Uterus (tissue), 4 donors: ENCODE results near the gene FOXE1. TPM values are rescaled to one million over a fixed set of nuclear protein-coding genes. Genes with fewer than 3 reads are reported as not detected.

Experiments used
- DNase-seq, 2 donors: peaks; one replicate each; pipeline ENCODE4 v3.0.0-alpha.2; 2019 to 2020
- H3K27ac ChIP-seq, 2 donors: fragments of 200-600 bp; sonication (generic); 1 replicate in 1 of 2; 2 replicates in 1 of 2; pipeline ENCODE4 v1.5.1; 2016 to 2018
- H3K27me3 ChIP-seq, 2 donors: fragments of 200-600 bp; sonication (generic); one replicate each; pipeline ENCODE4 v1.5.1; 2018 to 2019; ENCODE audit warnings: control low read depth in 1 of 2
- H3K36me3 ChIP-seq, 2 donors: fragments of 200-600 bp; sonication (generic); one replicate each; pipeline ENCODE4 v1.5.1; 2019; ENCODE audit warnings: control low read depth in 1 of 2
- H3K4me1 ChIP-seq, 2 donors: fragments of 200-600 bp; sonication (generic); one replicate each; pipeline ENCODE4 v1.5.1; 2018 to 2019; ENCODE audit warnings: control low read depth in 1 of 2
- H3K4me3 ChIP-seq, 2 donors: fragments of 200-600 bp; sonication (generic); 1 replicate in 1 of 2; 2 replicates in 1 of 2; pipeline ENCODE4 v1.5.1; 2018 to 2019; ENCODE audit warnings: mild to moderate bottlenecking in 1 of 2
- H3K9me3 ChIP-seq, 2 donors: fragments of 200-600 bp; sonication (generic); one replicate each; pipeline ENCODE4 v1.5.1; 2019; ENCODE audit warnings: control low read depth in 1 of 2
- CTCF ChIP-seq, 4 experiments: fragments of 200-600 bp in 2 of 4; fragments of 450-650 bp in 2 of 4; sonication (generic) in 2 of 4; IDR thresholded peaks; one replicate each; pipeline ENCODE4 v1.5.1; 2016 to 2019; ENCODE audit warnings: antibody characterized with exemption in 4 of 4, mild to moderate bottlenecking in 2 of 4, moderate library complexity in 1 of 4
- POLR2A ChIP-seq, 2 donors: fragments of 450-650 bp; IDR thresholded peaks; one replicate each; pipeline ENCODE4 v1.6.1; 2016; ENCODE audit warnings: antibody characterized with exemption in 2 of 2, mild to moderate bottlenecking in 1 of 2, moderate library complexity in 1 of 2
- intact Hi-C: fragments of 100-400 bp; cut with DNase I; formaldehyde crosslinking; loops from one replicate; pipeline ENCODE4 v1.15.1; 2023; ENCODE audit warnings: low total_unique reads
- total RNA-seq, 4 donors: library from RNA; depleted of rRNA in 3 of 4; stranded (reverse); fragments of >200 nt in 3 of 4; gene quantifications; one replicate each; pipeline versions ENCODE4 v1.1.0 to v1.2.4, GENCODE V29; 2014 to 2023
- donor health status: DM: yes; HTN: yes; CAD: no.

FOXE1 gene
- total RNA-seq, 4 donors from 2014 or later: not detected

- Histone ChIP-seq H3K4me1 (peaks cover 0 to 6% of the 10 kb centered on the region in 2 donors), H3K27me3 (peaks cover 0 to 43% of the 10 kb centered on the region in 2 donors), H3K36me3 (no peaks in the 10 kb centered on the region), H3K9me3 (no peaks in the 10 kb centered on the region), H3K4me3 (no peak overlapping the region), H3K27ac (no peak overlapping the region)
- intact Hi-C loops: no loop called here
- no peak for TF ChIP-seq POLR2A (IDR thresholded peaks at IDR 0.05)
- TF ChIP-seq CTCF (IDR thresholded peaks at IDR 0.05): no peak
- no peak for DNase-seq
These were observed 5.8 kb downstream of the FOXE1 start for GRCh38 chr9:97858826-97859225.

GRCh38 chr9:97859346-97859745, 6.3 kb downstream of the FOXE1 start:
- H3K9me3 ChIP-seq: no peaks in the 10 kb centered on the region
- H3K4me1 ChIP-seq: peaks cover 0 to 1% of the 10 kb centered on the region in 2 donors
- no peaks in the 10 kb centered on the region for H3K36me3 ChIP-seq
- TF ChIP-seq POLR2A (IDR thresholded peaks at IDR 0.05) (no peak), CTCF (IDR thresholded peaks at IDR 0.05) (no peak)
- intact Hi-C loops: no loop called here
- no peak for DNase-seq
- H3K4me3 ChIP-seq: no peak overlapping the region
- peaks cover 0 to 43% of the 10 kb centered on the region in 2 donors for H3K27me3 ChIP-seq
- H3K27ac ChIP-seq: no peak overlapping the region

- no peak for TF ChIP-seq POLR2A (IDR thresholded peaks at IDR 0.05)
- no peak for TF ChIP-seq CTCF (IDR thresholded peaks at IDR 0.05)
- Histone ChIP-seq H3K27ac (no peak overlapping the region), H3K4me3 (no peak overlapping the region), H3K9me3 (peaks cover 0 to 2% of the 10 kb centered on the region in 2 donors), H3K36me3 (no peaks in the 10 kb centered on the region), H3K27me3 (peaks cover 0 to 33% of the 10 kb centered on the region in 2 donors), H3K4me1 (no peaks in the 10 kb centered on the region)
- no peak for DNase-seq
- intact Hi-C loops: no loop called here
These were observed 7.6 kb downstream of the FOXE1 start for GRCh38 chr9:97860451-97861147.

GRCh38 chr9:97861148-97861475, 8.1 kb downstream of the FOXE1 start:
- TF ChIP-seq POLR2A (IDR thresholded peaks at IDR 0.05): no peak
- TF ChIP-seq CTCF (IDR thresholded peaks at IDR 0.05): no peak
- no peak for DNase-seq
- intact Hi-C loops: no loop called here
- H3K4me3 ChIP-seq: no peak overlapping the region
- H3K27ac ChIP-seq: no peak overlapping the region
- no peaks in the 10 kb centered on the region for H3K36me3 ChIP-seq
- peaks cover 0 to 28% of the 10 kb centered on the region in 2 donors for H3K27me3 ChIP-seq
- peaks cover 0 to 7% of the 10 kb centered on the region in 2 donors for H3K9me3 ChIP-seq
- H3K4me1 ChIP-seq: no peaks in the 10 kb centered on the region

- TF ChIP-seq POLR2A (IDR thresholded peaks at IDR 0.05): no peak
- no peak for TF ChIP-seq CTCF (IDR thresholded peaks at IDR 0.05)
- Histone ChIP-seq H3K9me3 (peaks cover 0 to 13% of the 10 kb centered on the region in 2 donors), H3K27me3 (peaks cover 0 to 9% of the 10 kb centered on the region in 2 donors), H3K4me1 (no peaks in the 10 kb centered on the region), H3K27ac (no peak overlapping the region), H3K36me3 (no peaks in the 10 kb centered on the region), H3K4me3 (no peak overlapping the region)
- no peak for DNase-seq
- intact Hi-C loops: no loop called here
These were observed 10.3 kb downstream of the FOXE1 start for GRCh38 chr9:97863314-97863713.
